ENCODE results near the gene GID8. TPM values are rescaled to one million over a fixed set of nuclear protein-coding genes. Genes with fewer than 3 reads are reported as not detected.

GID8 gene
- total and polyA plus RNA-seq, 2 of the 13 experiments (the other 11 are each of a cell fraction or from before 2014, with no cell fraction given): 39.6 to 59.8 TPM

DNA sequence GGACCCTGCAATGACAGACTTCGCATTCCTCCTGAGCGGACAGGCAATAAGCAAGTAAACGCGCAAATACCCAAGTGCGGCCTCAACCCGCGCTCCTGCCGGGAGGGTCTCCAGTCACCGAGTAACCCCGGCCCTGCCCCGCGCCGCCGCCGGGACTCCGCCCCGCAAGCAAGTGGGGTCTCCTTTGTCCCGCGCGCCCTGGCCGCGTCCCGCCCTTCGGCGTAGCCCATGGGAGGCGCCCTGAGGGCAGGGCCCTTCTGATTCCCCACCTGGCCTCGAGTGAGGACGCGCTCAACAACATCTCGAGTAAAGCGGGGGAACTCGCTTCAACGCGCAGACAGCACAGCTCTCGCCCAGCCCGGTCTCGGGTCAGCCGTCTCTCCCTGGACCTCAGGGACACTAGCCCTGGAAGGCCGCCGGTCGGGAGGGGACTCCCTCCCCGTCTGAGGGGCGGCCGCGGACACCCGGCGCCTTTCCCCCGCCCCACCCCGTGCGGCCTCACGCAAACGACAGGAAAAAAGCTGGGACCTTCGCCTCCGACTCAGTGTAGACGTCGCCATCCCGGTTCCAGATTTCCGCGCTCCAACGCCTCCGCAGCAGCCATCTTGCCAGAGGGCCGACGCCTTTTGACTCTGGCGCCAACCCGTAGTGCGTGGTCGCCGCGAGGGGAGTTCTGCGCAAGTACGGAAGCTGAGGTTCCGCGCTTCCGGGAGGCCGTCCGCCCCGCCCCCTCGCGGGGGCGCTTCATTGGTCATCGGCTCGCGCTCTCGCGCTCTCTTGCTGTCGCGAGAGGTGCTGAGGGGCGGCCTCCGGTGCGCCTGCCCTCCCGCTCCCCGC, 461 bp upstream of the GID8 start (continued):
- TF ChIP-seq ZNF20 (CRISPR knock-in tag; IDR thresholded peaks at IDR 0.05) (peak; percentile 76), ATF7-NPFF (CRISPR knock-in tag; IDR thresholded peaks at IDR 0.05; ENCODE audit: low read depth) (peak; percentile 66; the same call in 1 of the 2 replicates), ZNF737 (CRISPR knock-in tag; IDR thresholded peaks at IDR 0.05; ENCODE audit: borderline replicate concordance) (peak; percentile 91; the same call in 1 of the 2 replicates), JUND (CRISPR knock-in tag; IDR thresholded peaks at IDR 0.05) (peak; percentile 21), REPIN1 (CRISPR knock-in tag; IDR thresholded peaks at IDR 0.05; ENCODE audit: borderline replicate concordance, low read depth) (peak; percentile 97; the same call in 1 of the 2 replicates), KLF6 (CRISPR knock-in tag; IDR thresholded peaks at IDR 0.05) (peak; percentile 95; the same call in 1 of the 2 replicates), ZBTB7B (CRISPR knock-in tag; IDR thresholded peaks at IDR 0.05) (peak; percentile 89), MTF1 (CRISPR knock-in tag; IDR thresholded peaks at IDR 0.05) (peak; percentile 83; the same call in 1 of the 2 replicates), MED8 (CRISPR knock-in tag; IDR thresholded peaks at IDR 0.05; ENCODE audit: insufficient replicate concordance) (peak; percentile 84), ZNF124 (CRISPR knock-in tag; IDR thresholded peaks at IDR 0.05) (peak; percentile 85; the same call in 1 of the 2 replicates)
- TF ChIP-seq, protein P1, sequence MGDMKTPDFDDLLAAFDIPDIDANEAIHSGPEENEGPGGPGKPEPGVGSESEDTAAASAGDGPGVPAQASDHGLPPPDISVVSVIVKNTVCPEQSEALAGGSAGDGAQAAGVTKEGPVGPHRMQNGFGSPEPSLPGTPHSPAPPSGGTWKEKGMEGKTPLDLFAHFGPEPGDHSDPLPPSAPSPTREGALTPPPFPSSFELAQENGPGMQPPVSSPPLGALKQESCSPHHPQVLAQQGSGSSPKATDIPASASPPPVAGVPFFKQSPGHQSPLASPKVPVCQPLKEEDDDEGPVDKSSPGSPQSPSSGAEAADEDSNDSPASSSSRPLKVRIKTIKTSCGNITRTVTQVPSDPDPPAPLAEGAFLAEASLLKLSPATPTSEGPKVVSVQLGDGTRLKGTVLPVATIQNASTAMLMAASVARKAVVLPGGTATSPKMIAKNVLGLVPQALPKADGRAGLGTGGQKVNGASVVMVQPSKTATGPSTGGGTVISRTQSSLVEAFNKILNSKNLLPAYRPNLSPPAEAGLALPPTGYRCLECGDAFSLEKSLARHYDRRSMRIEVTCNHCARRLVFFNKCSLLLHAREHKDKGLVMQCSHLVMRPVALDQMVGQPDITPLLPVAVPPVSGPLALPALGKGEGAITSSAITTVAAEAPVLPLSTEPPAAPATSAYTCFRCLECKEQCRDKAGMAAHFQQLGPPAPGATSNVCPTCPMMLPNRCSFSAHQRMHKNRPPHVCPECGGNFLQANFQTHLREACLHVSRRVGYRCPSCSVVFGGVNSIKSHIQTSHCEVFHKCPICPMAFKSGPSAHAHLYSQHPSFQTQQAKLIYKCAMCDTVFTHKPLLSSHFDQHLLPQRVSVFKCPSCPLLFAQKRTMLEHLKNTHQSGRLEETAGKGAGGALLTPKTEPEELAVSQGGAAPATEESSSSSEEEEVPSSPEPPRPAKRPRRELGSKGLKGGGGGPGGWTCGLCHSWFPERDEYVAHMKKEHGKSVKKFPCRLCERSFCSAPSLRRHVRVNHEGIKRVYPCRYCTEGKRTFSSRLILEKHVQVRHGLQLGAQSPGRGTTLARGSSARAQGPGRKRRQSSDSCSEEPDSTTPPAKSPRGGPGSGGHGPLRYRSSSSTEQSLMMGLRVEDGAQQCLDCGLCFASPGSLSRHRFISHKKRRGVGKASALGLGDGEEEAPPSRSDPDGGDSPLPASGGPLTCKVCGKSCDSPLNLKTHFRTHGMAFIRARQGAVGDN (CRISPR knock-in tag; IDR thresholded peaks at IDR 0.05): peak; percentile 96
- TF ChIP-seq, protein P2, sequence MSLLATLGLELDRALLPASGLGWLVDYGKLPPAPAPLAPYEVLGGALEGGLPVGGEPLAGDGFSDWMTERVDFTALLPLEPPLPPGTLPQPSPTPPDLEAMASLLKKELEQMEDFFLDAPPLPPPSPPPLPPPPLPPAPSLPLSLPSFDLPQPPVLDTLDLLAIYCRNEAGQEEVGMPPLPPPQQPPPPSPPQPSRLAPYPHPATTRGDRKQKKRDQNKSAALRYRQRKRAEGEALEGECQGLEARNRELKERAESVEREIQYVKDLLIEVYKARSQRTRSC (CRISPR knock-in tag; IDR thresholded peaks at IDR 0.05; ENCODE audit: low read depth): peak; percentile 89; the same call in 1 of the 2 replicates
- TF ChIP-seq, protein P3, sequence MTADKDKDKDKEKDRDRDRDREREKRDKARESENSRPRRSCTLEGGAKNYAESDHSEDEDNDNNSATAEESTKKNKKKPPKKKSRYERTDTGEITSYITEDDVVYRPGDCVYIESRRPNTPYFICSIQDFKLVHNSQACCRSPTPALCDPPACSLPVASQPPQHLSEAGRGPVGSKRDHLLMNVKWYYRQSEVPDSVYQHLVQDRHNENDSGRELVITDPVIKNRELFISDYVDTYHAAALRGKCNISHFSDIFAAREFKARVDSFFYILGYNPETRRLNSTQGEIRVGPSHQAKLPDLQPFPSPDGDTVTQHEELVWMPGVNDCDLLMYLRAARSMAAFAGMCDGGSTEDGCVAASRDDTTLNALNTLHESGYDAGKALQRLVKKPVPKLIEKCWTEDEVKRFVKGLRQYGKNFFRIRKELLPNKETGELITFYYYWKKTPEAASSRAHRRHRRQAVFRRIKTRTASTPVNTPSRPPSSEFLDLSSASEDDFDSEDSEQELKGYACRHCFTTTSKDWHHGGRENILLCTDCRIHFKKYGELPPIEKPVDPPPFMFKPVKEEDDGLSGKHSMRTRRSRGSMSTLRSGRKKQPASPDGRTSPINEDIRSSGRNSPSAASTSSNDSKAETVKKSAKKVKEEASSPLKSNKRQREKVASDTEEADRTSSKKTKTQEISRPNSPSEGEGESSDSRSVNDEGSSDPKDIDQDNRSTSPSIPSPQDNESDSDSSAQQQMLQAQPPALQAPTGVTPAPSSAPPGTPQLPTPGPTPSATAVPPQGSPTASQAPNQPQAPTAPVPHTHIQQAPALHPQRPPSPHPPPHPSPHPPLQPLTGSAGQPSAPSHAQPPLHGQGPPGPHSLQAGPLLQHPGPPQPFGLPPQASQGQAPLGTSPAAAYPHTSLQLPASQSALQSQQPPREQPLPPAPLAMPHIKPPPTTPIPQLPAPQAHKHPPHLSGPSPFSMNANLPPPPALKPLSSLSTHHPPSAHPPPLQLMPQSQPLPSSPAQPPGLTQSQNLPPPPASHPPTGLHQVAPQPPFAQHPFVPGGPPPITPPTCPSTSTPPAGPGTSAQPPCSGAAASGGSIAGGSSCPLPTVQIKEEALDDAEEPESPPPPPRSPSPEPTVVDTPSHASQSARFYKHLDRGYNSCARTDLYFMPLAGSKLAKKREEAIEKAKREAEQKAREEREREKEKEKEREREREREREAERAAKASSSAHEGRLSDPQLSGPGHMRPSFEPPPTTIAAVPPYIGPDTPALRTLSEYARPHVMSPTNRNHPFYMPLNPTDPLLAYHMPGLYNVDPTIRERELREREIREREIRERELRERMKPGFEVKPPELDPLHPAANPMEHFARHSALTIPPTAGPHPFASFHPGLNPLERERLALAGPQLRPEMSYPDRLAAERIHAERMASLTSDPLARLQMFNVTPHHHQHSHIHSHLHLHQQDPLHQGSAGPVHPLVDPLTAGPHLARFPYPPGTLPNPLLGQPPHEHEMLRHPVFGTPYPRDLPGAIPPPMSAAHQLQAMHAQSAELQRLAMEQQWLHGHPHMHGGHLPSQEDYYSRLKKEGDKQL (CRISPR knock-in tag; IDR thresholded peaks at IDR 0.05; ENCODE audit: low read depth): no peak
- TF ChIP-seq, protein P4, sequence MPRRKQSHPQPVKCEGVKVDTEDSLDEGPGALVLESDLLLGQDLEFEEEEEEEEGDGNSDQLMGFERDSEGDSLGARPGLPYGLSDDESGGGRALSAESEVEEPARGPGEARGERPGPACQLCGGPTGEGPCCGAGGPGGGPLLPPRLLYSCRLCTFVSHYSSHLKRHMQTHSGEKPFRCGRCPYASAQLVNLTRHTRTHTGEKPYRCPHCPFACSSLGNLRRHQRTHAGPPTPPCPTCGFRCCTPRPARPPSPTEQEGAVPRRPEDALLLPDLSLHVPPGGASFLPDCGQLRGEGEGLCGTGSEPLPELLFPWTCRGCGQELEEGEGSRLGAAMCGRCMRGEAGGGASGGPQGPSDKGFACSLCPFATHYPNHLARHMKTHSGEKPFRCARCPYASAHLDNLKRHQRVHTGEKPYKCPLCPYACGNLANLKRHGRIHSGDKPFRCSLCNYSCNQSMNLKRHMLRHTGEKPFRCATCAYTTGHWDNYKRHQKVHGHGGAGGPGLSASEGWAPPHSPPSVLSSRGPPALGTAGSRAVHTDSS (CRISPR knock-in tag; conservative IDR thresholded peaks at IDR 0.05): peak; percentile 89
- TF ChIP-seq, protein P5, sequence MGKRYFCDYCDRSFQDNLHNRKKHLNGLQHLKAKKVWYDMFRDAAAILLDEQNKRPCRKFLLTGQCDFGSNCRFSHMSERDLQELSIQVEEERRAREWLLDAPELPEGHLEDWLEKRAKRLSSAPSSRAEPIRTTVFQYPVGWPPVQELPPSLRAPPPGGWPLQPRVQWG (CRISPR knock-in tag; IDR thresholded peaks at IDR 0.05; ENCODE audit: borderline replicate concordance, low read depth): no peak
